NCI-H187 treated with DMSO at 0.1 percent for 48 hours (cell line): ENCODE results near the gene PRPF19.
A peak's percentile ranks its signal among the peaks of the same experiment; 100 is the strongest.
"Not testable (repeated sequence)": the region's sequence is repeated elsewhere in the genome, so short reads cannot be mapped to it uniquely, and the experiment has no call there.

Experiments used
- DNase-seq: peaks from one replicate; lab custom pipeline; 2025; lab: John Stamatoyannopoulos, UW

PRPF19 gene

DNA sequence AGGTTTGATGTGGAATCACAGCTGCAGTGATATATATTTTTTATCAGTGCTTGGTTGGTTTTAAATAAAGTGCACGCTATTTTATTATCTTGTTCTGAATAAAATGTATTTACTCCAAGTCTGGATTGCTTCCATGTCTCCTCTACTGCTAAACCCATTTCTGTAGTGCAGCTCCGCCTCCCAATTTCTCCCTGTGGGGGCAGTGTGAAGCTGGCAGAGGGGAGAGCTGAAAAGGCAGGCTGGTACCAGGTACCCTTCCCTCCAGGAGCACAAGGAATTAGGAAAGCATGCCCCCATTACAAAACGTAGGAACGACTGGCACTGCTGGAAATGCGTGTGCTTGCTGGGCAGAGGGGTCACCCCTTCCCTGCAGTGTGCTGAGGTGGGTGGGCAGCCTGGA is 16.9 kb upstream of the PRPF19 start:
- no peak for DNase-seq

GRCh38 chr11:60922906-60923305 is 16.5 kb upstream of the PRPF19 start:
- no peak for DNase-seq

DNA sequence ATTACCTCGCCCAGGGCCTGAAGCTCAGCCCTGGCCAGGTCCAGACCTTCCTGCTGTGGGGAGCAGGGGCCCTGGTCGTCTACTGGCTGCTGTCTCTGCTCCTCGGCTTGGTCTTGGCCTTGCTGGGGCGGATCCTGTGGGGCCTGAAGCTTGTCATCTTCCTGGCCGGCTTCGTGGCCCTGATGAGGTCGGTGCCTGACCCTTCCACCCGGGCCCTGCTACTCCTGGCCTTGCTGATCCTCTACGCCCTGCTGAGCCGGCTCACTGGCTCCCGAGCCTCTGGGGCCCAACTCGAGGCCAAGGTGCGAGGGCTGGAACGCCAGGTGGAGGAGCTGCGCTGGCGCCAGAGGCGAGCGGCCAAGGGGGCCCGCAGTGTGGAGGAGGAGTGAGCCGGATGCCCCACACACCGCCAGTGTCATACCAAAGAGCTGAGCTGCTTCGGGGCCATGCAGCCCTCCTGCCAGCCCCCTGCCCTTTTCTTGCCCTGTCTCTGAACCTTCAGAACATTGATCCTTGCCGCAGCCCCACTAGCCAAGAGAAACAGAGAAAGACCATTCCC is 15.5 kb upstream of the PRPF19 start:
- no peak for DNase-seq

DNA sequence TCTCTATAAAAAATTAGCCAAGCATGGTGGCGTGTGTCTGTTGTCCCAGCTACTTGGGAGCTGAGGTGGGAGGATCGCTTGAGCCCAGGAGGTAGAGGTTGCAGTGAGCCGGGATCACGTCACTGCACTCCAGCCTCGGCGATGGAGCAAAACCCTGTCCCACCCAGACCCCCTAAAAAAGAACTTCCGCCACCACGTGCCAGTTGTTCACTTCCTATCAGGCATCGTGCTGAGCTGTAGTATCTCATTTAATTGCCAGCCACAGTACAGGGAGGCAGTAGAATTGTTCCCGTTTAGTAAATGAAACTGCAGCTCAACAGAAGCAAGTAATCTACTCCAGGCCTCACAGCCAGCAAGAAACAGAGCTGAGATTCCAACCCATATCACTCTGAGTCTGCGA is 14.9 kb upstream of the PRPF19 start:
- DNase-seq = no peak

DNA sequence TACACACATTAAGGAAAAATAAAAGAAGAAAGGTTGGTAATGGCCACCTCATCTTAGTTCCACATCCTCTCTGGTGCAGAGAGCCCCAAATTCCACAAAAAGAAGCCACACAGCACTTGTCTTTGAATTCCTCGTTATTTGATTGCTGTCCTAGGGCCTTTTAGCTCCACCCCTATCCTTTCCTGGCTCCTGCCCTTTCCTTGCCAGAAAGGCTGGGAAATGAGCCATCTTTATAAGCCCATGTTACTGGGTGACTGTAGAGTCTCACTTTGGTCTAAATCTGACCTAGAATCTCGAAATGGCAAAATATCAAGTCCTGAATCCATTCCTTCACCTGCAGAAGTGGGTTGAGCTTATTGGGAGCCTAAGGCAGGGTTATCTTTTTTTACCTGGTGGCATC is 13.6 kb upstream of the PRPF19 start:
- no peak for DNase-seq

DNA sequence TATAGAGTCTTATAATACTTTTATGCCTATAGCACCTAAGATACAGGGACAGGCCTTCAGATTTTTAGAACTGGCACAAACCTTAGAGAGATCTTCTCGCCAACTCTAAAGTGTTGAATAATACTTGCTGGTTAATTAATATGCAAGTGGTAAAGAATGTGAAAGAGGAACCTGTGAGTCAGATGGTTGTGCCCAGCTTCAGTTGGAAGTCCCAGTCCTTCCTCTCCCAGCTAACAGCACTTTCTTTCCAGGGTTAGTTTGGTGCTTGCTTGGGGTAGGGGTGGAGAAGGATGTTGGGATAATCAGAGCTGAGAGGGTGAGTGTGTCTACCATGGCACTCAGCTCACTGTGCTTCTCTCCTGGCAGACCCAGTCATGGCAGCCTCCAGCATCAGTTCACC is 12.9 kb upstream of the PRPF19 start:
- DNase-seq = no peak

- DNase-seq = no peak
Measured at GRCh38 chr11:60918939-60919265, 12.5 kb upstream of the PRPF19 start.

DNA sequence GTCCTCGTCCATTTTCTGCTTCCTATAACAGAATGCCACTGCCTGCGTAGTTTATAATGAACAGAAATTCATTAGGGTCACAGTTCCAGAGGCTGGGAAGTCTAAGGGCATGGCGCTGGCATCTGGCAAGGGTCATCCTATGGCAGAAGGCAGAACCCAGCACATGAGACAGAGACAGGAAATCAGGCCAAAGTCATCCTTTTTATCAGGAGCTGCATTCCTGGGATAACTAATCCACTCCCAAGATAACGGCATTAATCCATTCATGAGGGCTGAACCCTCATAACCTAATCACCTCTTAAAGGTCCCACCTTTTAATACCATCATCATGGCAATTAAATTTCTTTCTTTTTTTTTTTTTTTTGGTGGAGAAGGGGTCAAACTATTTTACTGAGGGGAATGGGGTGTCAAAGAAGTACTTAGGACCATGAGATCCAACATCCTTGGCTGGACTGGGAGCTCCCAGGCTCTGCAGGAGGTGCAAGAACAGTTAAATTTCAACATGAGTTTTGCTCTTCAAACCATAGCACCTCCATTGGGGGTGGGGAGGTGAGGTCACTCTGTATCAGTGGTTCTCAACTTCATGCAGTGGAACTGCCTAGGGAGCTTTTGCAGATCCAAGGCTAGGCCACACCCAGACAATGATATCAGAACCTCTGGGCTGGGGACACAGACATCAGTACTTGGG is 12.0 kb upstream of the PRPF19 start:
- no peak for DNase-seq

GRCh38 chr11:60917267-60917666 is 10.9 kb upstream of the PRPF19 start:
- no peak for DNase-seq

GRCh38 chr11:60916669-60917206 is 10.4 kb upstream of the PRPF19 start:
- no peak for DNase-seq

- DNase-seq = no peak
Measured at GRCh38 chr11:60915248-60915914, 9.0 kb upstream of the PRPF19 start.

DNA sequence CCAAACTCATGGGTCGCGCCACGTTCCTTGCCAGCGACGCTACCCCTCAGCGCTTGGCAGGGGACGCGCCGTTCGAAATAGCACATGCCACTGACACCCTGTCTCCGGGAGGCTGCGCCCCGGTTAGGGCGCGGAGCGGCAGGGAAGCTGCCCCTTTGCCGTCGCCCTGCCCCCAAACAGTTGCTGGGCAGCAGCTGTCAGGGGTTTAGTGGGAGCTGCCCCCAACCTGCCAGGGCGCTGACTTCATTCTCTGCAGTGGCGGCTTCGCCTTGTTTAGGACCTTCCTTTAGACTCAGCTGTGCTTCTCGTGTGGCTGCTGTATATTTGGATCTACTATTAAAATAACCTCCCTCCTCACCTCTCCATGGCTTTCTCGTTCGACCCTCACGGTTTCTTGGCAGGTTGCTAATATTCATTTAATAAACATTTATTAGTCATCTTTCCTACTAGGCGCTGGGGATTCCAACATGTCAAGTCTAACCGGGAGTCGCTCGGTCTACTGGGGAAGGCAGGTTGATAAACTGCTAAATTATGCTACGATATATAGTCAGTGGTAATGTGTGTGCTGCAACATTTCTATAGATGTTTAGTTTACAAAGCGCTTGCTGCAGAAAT is 8.4 kb upstream of the PRPF19 start:
- DNase-seq = no peak

GRCh38 chr11:60913793-60914632 is 7.6 kb upstream of the PRPF19 start, which contains the start of gene TMEM109:
TMEM109 (plus strand) TSS chr11:60914158; CDS start chr11:60919694, 5,536 bp downstream.
- peak; percentile 85 for DNase-seq

- DNase-seq = no peak
Measured at GRCh38 chr11:60912851-60913528, 6.6 kb upstream of the PRPF19 start.

- no peak for DNase-seq
Measured at GRCh38 chr11:60912223-60912850, 6.0 kb upstream of the PRPF19 start.

GRCh38 chr11:60910711-60911380 is 4.5 kb upstream of the PRPF19 start:
- no peak for DNase-seq

DNA sequence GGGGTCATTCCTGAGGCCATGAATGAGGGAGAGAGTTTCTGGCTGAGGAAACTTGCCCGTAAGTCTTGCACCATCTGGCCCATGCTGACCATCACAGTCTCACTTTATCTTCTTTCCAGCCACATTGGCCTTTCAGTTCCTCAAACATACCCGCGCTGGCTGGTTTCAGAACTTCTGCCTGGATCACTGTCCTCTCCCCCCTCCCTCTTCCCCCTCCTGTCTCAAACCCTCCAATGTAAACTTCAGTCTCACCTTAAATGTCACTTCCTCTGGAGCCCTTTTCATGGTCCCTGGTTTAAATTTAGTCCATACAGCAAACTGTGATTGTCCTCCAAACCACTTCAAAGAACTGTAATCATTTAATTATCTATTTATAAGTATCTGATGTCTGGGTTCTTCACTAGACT is 3.9 kb upstream of the PRPF19 start:
- no peak for DNase-seq

DNA sequence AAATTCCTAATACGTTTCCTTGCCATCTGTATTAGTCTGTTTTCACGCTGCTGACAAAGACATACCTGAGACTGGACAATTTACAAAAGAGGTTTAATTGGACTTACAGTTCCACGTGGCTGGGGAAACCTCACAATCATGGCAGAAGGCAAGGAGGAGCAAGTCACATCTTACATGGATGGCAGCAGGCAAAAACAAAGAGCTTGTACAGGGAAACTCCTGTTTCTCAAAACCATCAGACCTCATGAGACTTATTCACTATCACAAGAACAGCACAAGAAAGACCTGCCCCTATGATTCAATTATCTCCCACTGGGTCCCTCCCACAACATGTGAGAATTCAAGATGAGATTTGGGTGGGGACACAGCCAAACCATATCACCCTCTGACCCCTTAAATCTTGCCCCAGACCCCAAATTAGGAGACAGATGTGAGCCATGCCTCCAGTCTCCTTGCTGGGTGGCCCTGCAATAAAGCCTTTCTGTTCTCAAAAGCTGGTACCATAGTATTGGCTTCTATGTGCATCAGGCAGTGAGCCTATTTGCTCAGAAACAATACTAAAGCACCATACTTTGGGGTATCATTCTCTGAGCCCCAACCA is 3.4 kb upstream of the PRPF19 start:
- DNase-seq = not testable (repeated sequence)

GRCh38 chr11:60908803-60909202 is 2.4 kb upstream of the PRPF19 start:
- no peak for DNase-seq

DNA sequence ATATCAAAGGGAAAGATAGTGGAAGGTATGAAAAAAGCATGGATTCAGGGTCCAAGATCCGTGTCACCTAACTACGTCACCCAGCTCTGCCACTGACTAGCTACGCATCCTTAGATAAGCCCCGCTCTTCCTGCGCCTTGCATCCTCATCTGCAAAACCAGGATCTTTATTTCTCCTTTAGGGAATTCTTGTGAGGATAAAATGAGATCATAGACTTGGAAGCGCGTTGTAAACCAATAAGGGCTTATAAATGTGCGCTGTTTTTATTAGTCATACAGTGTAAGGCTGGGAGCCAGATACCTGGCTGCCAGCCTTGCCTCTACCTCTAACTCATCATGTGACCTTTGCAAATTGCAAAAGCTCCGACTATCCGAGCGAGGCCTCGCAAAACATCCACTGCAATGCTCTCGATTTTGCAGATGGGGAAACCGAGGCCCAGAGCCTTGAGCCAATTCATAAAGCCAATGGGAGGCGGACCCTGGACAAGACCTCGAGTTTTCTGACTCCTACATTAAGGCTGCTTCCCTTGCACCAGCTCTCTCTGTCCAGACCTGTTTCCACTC is 753 bp downstream of the PRPF19 start:
- no peak for DNase-seq
